ENCODE results near the gene EXOC7.
"Not testable (repeated sequence)": the region's sequence is repeated elsewhere in the genome, so short reads cannot be mapped to it uniquely, and the experiment has no call there.

EXOC7 gene

DNA sequence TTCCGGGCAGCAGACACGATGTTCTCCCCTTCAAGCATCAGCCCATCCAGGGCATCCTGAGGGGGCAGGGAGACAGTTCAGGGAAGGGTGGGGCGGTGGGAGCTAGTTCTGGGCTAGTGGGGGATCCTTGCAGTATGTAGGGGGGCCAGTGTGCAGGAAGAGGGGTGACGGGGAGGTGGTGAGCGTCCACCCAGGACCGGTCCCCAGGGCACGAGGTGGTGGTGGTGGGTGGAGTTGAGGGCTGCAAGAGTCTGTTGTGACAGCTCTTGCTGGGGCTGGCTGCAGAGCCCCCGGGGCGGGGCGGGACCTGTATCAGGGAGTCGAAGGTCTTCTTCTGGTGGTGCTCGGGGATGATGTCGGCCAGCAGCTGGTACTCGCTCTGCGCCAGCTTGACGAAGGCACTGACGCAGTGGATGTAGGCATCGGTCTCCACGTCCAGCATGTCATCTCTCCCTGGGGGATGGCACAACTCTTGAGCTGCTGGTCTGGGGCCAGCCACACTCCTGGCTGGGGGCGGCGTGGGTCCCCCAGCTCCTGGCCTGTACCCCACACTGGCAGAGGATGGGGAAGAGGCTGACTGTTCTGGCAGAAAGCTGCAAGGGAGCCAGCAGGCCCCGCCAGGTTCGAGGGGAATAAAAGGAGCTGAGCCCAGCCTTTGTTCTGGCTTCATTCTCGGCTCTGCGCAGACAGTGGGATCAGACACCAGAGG lies 14.6 kb downstream of the EXOC7 start:
- no peak for DNase-seq (ENCODE audit: low spot score)

- DNase-seq (ENCODE audit: low spot score): no peak
These were observed 15.3 kb downstream of the EXOC7 start for GRCh38 chr17:76088041-76088867.

DNA sequence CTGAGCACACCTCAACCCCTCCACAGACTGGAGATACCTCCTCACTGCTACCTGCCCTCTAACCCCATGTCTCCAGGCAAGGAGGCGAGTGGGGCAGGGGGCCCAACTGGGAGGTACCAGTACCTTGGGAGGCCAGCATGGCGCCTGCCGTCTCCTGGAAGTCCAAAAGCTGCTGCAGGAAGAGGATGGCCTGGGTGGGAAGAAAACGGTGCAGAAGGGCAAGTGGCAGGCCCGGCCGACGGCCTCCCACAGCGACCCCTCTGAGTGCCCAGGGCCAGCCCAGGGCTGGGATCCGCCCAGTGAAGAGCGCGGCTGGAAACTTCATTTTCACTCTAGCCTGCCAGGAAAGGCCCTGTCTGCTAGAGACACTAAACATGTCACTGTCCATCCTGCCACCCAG lies 16.1 kb downstream of the EXOC7 start:
- no peak for DNase-seq (ENCODE audit: low spot score)

DNA sequence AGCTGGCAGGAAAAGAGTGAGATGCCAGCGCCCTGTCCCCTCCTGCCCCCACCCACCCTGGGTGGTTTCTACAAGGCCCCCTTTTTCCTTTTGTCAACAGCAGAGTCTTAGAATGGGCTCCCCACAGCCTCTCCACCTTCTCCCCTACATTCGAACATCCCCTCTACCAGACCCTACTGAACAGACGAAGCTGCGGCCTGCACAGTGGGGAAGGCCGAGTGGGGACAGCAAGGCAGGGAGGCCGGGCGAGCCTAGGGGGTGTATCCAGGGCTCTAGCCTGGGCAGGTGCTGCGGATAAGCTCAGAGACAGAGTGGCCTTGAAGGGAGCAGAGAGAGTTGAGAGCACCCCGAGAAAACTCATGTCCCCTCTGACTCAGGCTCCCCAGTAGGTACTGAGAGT lies 17.2 kb downstream of the EXOC7 start:
- DNase-seq (ENCODE audit: low spot score): no peak

DNA sequence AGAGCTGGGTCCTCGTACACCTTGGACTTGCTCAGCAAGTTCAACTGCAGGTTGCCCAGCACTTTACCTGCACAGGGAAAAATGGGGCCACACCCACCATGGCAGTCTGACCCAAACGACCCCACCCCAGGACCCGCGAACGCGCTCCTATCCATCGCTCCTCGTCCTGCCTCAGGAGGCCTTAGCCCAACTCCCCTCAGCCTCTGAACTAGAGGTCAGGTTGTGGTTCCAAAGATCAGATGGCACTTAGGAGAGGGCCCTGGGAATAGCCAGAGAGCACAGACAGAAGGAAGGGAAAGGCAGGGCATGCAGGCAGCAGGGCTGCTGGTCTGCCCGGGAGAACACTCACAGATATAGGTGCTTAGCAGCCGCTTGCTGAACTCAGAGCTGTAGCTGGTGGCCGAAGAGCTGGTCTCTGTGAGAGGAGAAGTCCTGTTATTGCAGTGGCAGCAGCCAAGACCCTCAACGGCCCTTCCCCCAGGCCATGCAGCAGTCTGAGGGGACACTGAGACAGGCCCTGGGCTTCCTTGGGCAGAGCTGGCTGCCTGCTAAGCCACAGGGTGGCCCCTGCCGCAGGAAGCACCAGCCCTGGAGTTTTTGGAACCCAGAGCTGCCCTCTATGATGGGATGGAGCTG lies 17.7 kb downstream of the EXOC7 start:
- no peak for DNase-seq (ENCODE audit: low spot score)

DNA sequence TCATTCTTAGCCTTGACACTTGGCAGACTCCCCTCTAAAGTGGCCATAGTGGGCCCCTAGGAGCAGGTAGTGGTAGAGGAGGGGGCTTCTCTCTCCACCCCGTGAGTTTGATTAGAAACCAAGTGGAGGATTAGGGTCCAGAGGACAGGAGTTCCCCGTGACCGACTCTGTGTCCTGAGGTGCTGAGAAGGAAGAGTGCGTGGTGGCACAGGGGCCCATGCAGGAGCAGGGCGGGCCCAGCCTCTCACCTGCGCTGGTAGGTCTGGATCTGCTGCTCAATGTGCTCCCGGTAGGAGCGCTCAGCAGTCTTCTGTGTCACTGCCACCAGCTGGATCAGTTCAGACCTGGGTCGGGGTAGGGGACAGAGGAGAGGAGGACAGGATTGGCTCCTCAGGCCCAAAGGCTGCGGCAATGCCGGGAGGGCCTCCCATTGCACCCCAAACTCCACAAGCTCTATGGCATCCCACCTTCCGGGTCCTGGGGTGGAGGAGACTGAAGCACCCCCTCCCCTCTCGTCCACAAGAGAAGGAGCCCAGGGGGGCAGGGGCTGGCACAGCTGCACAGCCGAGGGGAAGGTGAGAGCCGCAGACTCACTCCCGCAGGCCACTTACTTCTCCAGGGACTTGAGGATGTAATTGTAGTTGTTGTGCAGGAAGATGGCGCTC lies 18.4 kb downstream of the EXOC7 start:
- no peak for DNase-seq (ENCODE audit: low spot score)

DNA sequence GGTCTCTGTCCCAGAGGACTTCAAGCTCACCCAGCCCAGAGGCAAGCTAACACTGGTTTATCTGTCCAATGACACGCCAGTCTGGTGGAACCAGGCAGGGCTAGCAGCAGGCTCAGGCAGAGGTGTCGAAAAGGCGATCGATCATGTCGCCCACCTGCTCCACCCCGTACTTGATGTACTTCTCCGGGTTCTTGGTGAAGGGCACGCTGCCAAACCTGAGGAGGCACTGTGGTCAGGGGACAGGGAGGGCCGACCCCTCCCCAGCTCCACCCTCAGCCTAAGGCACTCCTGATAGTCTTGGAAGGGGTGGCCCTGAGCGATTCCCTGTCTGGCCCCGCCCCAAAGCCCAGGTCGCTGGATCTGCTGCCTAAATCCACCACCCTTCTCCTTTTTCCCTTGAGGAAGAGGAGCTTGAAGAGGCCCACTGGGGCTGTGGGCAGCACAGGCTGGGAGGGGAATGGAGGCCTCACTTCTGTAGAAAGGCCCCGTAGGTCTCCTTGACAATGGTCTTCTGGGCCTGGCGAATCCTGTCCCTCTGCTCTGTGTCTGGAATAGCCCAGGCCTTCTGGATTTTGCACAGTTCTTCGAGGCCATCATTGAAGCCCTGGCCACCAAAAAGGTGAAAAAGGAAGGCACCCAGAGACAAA lies 19.9 kb downstream of the EXOC7 start:
- DNase-seq (ENCODE audit: low spot score): no peak

GRCh38 chr17:76082326-76083251 lies 21.0 kb downstream of the EXOC7 start:
- DNase-seq (ENCODE audit: low spot score): no peak

DNA sequence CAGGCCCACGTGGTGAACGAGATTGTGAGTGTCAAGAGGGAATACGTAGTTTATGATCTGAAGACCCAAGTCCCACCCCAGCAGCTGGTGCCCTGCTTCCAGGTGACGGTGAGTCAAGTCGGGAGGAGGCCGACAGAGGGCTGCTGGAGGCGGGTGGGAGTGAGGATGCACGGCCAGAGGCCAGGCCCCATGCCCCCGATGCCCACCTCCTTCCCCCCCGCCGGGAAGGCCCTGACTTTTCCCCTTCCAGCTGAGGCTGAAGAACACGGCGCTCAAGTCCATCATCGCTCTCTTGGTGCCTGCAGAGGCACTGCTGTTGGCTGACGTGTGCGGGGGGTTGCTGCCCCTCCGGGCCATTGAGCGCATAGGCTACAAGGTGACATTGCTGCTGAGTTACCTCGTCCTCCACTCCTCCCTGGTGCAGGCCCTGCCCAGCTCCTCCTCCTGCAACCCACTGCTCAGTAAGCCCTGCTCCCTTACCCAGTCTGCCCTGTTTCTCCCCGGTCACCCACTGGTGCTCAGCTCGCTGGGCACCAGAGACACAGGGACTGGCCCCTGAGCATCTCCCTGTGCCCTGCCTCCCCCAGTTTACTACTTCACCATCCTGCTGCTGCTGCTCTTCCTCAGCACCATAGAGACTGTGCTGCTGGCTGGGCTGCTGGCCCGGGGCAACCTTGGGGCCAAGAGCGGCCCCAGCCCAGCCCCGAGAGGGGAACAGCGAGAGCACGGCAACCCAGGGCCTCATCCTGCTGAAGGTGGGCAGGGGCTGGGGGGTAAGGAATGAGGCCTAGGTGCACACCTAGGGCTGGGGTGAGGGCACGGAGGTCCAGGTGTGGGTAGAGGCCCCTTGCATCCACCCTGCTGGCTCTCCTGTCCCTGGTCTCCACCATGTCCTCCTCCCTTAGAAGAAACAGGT lies 22.0 kb downstream of the EXOC7 start:
- DNase-seq (ENCODE audit: low spot score): no peak

DNA sequence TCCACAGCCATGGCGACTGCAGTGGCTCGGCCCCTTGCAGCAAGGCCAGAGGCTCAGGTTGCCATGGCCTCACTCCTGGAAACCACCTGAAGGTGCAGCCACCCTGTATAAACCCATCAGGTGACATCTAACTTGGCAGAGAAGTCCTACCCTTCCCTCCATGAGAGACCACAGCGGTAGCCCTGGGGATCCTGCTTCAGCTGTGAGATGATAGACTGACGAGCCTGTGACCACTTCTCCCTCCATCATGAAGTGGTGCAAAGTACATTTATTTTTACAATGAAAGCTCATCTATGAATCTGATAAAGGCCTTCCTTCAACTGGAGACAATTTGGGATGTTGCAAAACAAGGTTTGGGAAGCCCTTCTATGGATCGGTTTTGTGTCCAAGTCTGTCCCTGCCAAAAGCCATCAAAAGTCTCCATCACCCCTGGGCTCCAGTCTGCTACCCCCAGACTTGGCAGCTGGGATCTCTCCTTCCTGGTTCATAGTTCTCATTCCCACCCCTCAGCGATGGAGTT lies 22.8 kb downstream of the EXOC7 start:
- DNase-seq (ENCODE audit: low spot score): no peak

DNA sequence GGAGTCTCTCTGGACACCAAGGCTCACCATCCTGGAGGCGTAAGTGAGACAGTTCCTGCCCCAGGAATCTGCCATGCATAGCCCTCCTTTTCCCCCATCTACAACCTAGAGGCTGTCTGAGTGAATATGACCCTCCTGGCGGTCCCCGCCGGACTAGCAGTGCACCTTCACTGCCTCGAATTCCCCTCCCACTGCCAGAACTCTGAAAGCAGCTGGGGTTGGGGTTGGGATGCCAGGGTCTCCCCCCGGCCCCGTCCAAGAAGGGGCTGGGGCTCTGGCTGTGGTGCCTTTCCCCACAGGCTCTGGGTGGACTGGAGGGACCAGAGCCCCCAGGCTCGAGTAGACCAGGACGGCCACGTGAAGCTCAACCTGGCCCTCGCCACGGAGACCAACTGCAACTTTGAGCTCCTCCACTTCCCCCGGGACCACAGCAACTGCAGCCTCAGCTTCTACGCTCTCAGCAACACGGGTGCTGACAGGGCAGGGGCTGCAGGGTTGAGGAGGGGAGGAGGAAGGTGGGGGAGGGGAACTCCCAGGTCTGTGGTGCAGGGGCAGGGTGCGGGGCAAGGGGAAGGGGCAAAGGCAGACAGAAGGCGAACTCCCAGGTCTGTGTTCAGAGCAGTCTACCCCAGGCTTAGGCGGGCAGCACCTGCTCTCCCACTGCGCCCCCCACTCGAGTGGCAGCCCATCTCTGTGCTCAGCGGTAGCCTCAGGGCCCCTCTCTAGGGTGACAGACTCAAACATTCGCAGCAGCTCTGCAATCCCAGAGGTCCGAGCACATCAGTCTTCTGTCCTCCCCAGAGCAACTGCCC lies 23.4 kb downstream of the EXOC7 start:
- no peak for DNase-seq (ENCODE audit: low spot score)

DNA sequence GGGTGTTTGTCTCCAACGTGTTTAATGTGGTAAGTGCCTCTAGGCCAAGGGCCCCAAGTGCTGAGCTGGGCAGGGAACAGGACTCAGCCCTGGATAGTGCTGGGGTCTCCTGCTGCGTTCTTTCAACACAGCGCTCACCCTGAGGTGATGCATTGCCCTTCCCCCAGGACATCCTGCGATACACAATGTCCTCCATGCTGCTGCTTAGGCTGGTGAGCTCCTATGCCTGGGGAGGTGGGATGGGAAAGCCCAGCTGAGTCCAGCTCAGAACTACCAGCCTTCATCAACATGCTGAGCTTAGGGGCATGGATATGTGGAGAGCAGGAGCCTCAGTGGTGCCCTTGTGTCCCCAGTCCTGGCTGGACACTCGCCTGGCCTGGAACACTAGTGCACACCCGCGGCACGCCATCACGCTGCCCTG lies 24.0 kb downstream of the EXOC7 start:
- no peak for DNase-seq (ENCODE audit: low spot score)

DNA sequence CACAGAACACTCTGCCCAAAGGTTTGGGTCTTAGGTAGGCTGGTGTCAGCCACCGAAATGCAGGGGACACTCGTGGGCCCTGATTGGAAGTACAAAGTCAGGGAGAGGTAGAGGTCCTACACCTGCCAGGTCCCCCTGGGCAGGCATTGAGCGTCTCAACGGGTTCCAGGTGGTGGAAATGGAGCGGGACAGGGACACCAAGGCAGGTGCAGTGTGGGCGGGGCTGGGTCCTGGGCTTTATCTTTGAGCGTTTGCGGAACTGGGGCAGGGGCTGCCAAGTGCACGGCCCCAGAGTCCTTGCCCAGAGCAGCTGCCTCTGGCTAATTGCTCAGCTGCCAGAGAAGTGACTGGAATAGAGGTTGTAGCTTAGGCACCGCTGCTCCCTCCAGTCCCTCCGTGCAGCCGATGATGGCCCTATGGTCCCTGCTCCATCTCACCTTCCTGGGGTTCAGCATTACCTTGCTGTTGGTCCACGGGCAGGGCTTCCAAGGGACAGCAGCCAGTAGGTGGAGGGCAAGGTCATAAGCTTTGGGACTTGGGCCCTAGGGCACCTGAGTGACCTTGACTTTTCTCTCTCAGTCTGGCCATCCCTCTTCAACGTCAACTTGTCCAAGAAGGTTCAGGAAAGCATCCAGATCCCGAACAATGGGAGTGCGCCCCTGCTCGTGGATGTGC lies 24.6 kb downstream of the EXOC7 start, which contains the start of gene ZACN:
TSS of gene ZACN (plus strand) at position 323 of the 675 bp plus-strand sequence. CDS start at position 406, 83 bp downstream.
- no peak for DNase-seq (ENCODE audit: low spot score)

DNA sequence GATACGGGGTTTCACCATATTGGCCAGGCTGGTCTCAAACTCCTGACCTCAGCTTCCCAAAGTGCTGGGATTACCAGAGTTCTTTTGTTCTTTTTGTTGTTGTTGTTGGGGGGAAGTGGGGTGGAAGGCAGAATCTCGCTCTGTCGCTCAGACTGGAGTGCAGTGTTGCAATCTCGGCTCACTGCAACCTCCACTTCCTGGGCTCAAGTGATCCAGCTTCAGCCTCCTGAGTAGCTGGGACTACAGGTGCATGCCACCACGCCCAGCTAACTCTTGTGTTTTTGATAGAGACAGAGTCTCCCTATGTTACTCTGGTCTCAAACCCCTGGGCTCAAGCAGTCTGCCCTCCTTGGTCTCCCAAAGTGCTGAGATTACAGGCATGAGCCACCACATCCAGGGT lies 25.2 kb downstream of the EXOC7 start:
- DNase-seq (ENCODE audit: low spot score): not testable (repeated sequence)

- DNase-seq (ENCODE audit: low spot score): no peak
These were observed 25.9 kb downstream of the EXOC7 start for GRCh38 chr17:76077584-76078110.

DNA sequence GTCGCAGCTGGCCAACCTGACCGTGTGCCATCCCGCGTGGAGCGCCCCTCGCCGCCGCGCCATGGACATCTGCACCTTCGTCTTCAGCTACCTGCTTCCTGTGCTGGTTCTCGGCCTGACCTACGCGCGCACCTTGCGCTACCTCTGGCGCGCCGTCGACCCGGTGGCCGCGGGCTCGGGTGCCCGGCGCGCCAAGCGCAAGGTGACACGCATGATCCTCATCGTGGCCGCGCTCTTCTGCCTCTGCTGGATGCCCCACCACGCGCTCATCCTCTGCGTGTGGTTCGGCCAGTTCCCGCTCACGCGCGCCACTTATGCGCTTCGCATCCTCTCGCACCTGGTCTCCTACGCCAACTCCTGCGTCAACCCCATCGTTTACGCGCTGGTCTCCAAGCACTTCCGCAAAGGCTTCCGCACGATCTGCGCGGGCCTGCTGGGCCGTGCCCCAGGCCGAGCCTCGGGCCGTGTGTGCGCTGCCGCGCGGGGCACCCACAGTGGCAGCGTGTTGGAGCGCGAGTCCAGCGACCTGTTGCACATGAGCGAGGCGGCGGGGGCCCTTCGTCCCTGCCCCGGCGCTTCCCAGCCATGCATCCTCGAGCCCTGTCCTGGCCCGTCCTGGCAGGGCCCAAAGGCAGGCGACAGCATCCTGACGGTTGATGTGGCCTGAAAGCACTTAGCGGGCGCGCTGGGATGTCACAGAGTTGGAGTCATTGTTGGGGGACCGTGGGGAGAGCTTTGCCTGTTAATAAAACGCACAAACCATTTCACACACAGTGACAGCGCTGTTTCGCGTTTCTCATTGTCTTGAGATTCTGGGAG lies 26.6 kb downstream of the EXOC7 start:
- no peak for DNase-seq (ENCODE audit: low spot score)

Data from cerebellar cortex (tissue), 1 donor.